C4-2B (cell line): ENCODE measurements around the gene CENPB.

Experiments
- CTCF ChIP-seq: fragments of 450-650 bp; conservative IDR thresholded peaks from 2 replicates; pipeline ENCODE4 v1.5.1; 2017; ENCODE audit warnings: mild to moderate bottlenecking
- ZFX ChIP-seq: fragments of 450-650 bp; IDR thresholded peaks from 2 replicates; pipeline ENCODE4 v1.6.1; 2017

GRCh38 chr20:3751305-3751674 is 35.2 kb downstream of the CENPB start:
- TF ChIP-seq CTCF, result no peak
- TF ChIP-seq ZFX, result no peak
